NCI-H526 treated with DMSO at 0.1 percent for 48 hours (cell line): ENCODE measurements around the gene NAV3.

Experiments used
- DNase-seq: peaks from one replicate; lab custom pipeline; 2025; lab: John Stamatoyannopoulos, UW

The NAV3 gene

DNA sequence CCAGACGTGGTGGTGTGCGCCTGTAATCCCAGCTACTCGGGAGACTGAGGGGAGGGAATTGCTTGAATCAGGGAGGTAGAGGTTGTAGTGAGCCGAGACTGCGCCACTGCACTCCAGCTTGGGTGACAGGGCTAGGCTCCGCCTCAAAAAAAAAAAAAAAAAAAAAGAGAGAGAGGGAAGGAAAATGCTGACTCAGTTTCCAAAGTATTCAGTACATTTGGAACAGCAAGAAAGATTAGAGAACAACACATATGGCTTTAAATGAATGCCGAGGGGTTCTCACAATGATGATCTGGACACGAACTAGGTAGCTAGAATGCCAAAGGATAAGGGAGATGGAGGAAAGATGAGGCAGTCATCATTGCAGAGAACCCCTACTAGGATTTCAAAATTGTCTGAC lies 97.4 kb downstream of the NAV3 start:
- no peak for DNase-seq

GRCh38 chr12:77932216-77932615 lies 101.5 kb downstream of the NAV3 start:
- no peak for DNase-seq

DNA sequence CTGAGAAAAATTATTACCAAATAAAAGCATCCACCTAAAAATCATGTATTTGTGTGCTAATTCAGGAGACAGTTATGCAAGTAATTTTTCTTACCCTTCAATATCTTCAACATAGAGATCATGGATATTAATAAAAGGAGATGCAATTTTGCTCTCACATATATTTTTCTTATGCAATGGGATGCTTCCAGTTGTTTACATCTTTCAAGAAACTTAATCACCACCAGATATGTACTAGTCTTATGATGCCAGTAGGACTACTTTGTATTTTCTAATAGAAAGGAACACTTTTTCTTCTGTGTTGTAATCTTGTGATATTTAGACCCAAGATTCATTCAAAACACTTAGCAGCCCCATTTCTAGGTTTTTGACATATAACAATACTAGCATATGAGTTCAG lies 107.6 kb downstream of the NAV3 start:
- DNase-seq: no peak

GRCh38 chr12:77940011-77940423 lies 109.3 kb downstream of the NAV3 start:
- DNase-seq: no peak

GRCh38 chr12:77940567-77940966 lies 109.9 kb downstream of the NAV3 start:
- DNase-seq: no peak

DNA sequence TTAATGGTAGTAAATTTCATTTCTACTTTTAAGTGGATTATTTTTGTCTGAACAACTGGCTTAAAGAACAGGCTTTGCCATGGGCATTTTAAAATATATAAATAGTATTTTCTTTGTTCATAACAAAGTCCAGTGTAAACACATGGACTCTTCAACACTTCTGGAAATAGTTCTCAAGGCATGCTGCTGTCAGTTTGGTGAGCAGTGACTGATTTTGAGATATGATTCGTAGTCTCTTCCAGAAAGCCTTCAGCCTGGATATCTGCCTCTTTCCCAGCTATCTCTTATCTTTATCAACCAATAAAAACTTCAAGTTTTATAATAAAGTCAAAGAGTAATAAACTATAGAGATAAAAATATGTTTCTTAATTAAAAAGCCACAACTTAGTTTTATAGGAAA lies 110.7 kb downstream of the NAV3 start:
- no peak for DNase-seq

DNA sequence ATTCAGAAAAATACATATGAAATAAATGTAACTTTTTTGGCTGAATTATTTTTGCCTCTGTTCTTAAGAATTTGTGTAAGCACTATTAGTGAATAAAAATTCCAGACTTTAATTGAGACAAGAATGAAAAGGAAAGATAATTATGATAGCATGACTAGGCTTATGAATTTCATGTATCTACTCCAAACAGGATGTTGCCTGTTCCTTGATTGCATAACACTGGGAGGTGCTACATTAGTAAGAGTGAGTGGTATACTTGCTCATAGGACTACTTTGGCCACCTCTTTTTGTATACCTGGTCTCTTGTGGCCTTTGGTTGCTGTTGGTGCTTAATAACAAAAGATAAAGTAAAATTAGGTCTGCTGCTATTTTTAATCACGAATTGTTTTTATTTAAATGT lies 112.8 kb downstream of the NAV3 start:
- DNase-seq: no peak

DNA sequence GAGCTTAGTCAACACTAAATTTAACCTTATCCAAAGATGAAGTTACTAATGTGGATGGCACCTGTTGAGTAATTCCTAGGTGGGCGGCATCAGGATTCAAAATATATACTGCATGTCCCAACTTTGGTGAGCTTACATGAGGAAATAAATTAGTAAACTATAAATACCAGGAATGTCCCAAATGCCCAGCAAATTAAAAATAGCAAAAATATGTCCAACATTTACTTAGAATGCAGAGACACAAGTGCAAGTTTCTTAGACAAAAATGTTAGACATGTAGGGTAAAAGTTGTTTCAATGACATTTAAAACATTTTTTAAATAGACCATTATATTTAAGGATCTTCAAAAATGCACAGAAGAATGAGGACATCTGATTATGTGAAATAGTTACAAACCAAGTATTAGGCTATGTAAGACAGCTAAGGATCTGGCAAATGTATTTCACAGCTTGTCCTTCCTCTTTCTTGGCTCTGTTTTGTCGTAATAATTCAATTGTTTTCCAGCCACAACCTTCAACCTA lies 115.9 kb downstream of the NAV3 start:
- DNase-seq: no peak

- no peak for DNase-seq
Measured at GRCh38 chr12:77947330-77947729, 116.6 kb downstream of the NAV3 start.

DNA sequence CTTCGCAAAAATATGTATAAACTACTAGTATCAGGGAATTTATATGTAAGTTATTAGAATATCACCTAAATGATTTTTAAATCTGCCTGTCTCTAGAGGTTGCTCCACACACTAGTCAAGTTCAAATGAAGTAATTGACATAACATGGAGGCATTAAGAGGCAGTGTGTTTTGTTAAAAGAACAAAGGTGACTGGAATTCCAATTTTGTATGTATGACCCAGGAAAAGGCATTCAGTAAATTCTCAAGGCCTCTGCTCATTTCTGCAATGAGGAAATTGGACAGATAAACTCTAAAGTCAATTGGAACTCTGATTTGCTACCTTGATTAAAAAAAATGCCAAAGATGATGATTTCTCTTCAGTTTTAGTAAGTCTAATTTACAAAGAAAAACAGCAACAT lies 117.1 kb downstream of the NAV3 start:
- DNase-seq: no peak

DNA sequence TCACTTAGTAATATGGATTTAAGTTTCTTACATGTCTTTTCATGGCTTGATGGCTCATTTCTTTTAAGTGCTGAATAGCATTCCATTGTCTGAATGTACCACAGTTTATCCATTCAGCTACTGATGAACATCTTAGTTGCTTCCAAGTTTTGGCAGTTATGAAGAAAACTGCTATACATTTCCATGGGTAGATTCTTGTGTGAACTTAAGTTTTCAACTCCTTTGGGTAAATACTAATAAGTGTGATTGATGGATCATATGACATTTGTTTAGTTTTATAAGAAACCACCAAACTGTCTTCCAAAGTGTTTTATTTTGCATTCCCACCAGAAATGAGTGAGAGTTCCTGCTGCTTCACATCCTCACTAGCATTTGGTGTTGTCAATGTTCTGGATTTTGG lies 119.2 kb downstream of the NAV3 start:
- DNase-seq: no peak

- no peak for DNase-seq
Measured at GRCh38 chr12:77953528-77954205, 123.0 kb downstream of the NAV3 start.

DNA sequence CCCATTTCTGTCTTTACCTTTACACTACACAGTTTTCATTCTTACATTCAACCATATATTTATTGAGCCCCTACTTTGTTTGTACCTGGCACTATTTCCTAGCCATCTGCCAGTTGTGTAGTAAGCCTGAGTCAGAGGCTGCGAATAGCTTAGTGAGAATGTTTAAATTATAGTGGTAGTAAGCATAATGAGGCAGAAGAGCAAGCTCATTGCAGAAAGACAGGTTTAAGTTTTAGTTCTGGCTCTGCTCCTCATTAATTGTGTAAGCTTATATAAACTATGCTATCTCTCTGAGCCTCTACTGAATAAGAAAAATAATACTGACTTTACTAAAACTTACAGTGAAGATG lies 123.5 kb downstream of the NAV3 start:
- no peak for DNase-seq

DNA sequence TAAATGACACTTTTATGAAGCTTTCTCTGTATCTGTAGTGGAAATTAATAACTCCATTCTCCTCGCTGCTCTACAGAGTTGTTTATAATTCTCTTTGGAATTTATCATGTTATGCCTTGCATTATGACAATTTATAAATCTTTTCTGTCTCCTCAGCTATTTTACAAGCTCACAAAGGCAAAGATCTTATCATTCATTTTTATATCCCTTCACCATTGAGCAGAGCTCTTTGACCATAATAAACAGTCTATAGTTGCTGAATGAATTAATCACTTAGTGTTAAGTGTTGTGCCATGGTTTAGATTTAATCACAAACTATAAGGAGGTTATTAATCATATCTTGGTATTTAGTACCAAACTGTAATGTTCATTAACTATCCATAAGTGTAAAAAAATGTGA lies 126.4 kb downstream of the NAV3 start:
- no peak for DNase-seq

DNA sequence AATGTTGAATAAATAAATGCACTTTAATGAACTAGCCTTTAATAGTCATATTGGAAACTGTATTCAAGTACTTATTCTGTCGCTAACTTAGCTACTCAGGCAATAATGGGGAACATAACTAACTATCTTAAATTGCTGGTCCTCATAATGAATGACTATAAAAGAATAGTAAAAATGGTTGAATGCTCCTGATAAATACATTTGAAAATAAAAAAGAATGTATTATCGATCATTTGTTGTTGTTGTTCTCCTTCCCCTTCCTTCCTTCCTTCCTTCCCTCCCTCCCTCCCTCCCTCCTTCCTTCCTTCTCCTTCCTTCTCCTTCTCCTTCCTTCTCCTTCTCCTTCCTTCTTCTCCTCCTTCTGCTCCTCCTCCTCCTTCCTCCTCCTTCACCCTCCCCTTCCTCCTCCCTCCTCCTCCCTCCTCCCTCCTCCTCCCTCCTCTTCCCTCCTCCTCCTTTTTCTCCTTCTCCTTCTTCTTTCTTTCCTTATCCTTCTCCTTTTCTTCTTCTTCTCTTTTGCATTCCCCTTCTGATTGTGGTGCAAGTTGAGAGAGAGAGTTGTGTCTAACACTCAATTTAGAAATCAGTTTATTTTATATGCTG lies 133.0 kb downstream of the NAV3 start:
- no peak for DNase-seq

GRCh38 chr12:77965790-77966189 lies 135.1 kb downstream of the NAV3 start:
- DNase-seq: no peak

DNA sequence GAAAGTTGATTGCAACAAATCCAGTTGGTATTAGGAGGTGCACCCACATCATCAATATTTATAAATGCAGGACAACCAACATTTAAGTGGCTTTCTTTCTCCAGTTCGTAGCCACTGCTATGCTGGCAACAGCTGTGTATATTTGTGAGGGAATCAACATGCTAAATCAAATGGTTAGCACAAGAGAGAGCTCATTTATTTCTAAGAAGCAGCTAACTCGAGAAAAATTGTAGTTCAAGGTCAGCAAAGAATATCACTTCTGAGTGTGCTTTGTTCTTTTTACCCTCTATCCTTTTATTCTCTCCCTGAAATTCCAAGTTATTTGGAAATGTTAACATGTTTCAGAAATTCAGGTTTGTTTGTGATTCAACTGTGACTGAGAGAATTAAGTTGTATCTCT lies 137.3 kb downstream of the NAV3 start:
- DNase-seq: no peak

GRCh38 chr12:77968571-77968970 lies 137.9 kb downstream of the NAV3 start:
- DNase-seq: no peak

GRCh38 chr12:77973579-77973978 lies 142.9 kb downstream of the NAV3 start:
- no peak for DNase-seq

GRCh38 chr12:77974645-77975044 lies 144.0 kb downstream of the NAV3 start:
- no peak for DNase-seq

DNA sequence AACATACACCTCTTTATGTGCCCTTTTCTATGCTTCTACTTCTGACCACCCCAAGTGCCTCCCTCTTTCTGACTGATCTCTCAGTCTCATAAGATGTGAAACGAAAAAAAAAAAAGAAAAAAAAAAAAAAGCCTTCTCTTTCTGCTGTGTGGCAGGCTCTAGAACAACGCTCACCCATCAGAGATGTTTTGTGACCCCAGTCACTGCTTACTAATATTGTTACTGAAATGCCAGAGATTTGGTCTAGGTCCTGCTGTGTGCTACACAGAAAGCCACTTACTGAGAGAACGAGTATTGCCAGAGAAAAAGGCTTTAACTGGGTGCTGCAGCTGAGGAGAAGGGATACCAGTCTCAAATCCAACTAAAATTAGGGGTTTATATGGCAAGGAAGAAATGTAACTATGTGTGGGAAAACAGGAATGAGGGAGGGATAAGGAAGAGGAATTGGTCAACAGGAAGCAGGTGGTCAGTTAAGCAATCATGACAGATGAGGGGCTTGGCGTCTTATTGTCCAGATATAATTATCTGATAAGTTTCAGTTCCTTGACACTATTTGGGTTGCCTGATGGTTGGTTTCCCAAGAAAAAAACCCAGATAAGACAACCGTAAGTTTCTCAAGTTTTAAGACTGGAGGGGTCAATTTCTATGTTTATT lies 149.0 kb downstream of the NAV3 start:
- no peak for DNase-seq

GRCh38 chr12:77980782-77981181 lies 150.1 kb downstream of the NAV3 start:
- no peak for DNase-seq

GRCh38 chr12:77983859-77984258 lies 153.2 kb downstream of the NAV3 start:
- no peak for DNase-seq

GRCh38 chr12:77992760-77993159 lies 162.1 kb downstream of the NAV3 start:
- DNase-seq: no peak
